GM19395 (cell line): Measurements from ENCODE around the gene IQCF5.
"Not testable (repeated sequence)": the region's sequence is repeated elsewhere in the genome, so short reads cannot be mapped to it uniquely, and the experiment has no call there.

Experiments
- ATAC-seq: cut with Tn5 transposase; IDR thresholded peaks from one replicate; pipeline ENCODE4 v1.9.1; 2021; ENCODE audit warnings: mild to moderate bottlenecking, moderate library complexity; ENCODE audit not compliant: unreplicated experiment

IQCF5 gene

GRCh38 chr3:51875501-51875900, at the start of gene IQCF5:
IQCF5 (minus strand) TSS chr3:51875601; CDS start chr3:51875531, 70 bp downstream.
- ATAC-seq: no peak

GRCh38 chr3:51921081-51921578, 45.7 kb upstream of the IQCF5 start:
- ATAC-seq: no peak

- no peak for ATAC-seq
Observed at GRCh38 chr3:51916418-51916817, 41.0 kb upstream of the IQCF5 start.

DNA sequence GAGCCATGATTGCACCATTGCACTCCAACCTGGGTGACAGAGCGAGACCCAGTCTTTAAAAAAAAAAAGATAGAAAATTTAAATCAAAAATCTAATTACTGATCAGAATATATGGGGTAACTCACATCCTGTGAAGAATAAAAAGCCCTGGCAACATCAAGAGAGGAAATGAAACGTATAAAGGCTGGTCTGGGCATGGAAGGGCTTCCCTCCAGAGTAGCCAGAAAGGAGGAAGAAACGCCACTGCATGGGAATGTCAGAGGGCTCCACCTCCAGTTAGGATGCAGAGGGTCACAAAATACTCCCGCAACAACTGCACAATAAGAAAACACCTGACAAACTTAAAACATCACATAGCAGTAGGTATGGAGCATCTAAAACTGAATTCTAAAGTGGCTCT, 32.6 kb upstream of the IQCF5 start:
- no peak for ATAC-seq

- ATAC-seq: no peak
Observed at GRCh38 chr3:51904034-51904823, 28.8 kb upstream of the IQCF5 start.

GRCh38 chr3:51902361-51902760, 27.0 kb upstream of the IQCF5 start:
- not testable (repeated sequence) for ATAC-seq

- ATAC-seq: not testable (repeated sequence)
Observed at GRCh38 chr3:51900043-51900442, 24.6 kb upstream of the IQCF5 start.

GRCh38 chr3:51897391-51897790, 22.0 kb upstream of the IQCF5 start:
- no peak for ATAC-seq

DNA sequence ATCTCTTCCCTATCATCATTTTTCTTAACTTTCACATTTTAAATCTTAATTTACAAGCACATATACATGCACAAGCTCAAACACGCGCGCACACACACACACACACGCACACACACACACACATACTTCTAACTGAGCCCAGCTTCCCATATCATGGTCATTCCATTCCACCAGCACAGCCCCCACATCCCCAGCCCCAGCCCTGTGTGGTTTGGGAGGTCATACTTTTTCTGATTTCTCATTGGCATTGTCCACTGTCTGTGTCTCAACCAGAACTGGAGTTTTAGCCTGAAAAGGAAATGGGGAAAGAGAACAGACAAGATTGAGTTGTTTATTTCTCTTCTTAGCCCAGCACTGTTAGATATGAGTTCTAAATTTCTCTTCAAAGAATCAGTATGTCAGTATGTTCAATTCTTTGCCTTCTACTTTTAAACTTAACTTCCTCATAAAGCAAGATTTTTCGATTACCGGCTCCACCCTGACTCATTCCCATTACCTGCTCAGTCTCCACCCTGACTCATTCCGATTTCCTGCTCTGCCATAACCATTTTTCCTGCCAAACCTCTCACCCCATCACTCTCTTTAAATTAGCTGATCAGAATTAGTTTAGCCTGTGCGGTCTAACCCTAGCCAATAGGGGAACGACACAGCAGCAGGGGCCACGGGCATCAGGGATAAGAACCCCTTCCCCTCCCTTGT, 21.4 kb upstream of the IQCF5 start:
- ATAC-seq: no peak

DNA sequence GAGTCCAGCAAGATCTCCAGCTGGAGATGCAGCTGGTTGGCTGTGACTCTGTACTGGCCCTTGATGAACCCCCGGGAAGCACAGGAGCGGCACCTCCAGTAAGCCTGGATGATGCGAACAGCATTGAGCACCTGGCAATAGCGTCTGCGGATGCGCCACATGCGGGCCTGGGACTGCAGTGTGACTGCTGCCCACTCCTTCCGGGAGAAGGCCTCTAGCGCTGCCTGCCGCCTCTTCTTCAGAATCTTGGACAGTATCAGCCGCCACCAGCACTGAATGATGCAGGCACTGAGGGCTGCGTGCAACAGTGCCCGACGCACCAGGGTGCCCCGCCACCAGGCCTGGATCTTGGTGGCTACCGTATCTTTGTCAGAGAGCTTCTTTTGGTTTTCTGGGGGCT, 19.5 kb upstream of the IQCF5 start:
- ATAC-seq: no peak

DNA sequence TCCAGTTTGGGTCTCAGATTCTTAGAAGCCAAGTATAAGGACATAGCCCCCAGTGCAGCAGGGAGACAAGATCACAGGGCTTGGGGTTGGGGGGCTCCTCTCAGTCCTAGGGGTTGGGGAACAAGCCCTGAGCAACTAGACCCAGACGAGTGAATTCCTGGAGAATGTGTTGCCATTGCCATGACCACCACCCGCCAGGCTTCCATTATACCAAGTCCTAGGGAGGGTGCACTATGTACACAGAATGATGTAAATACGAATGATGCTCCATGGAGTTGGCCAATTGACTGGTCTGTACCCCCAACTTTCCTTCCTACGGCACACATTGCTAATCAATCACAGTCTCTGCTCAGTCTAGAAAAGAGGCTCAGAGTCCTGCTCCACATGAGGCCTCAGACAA, 19.0 kb upstream of the IQCF5 start:
- ATAC-seq: no peak

- ATAC-seq: no peak
Observed at GRCh38 chr3:51891242-51892039, 16.0 kb upstream of the IQCF5 start.

GRCh38 chr3:51888463-51889105, 13.2 kb upstream of the IQCF5 start:
- ATAC-seq: no peak

DNA sequence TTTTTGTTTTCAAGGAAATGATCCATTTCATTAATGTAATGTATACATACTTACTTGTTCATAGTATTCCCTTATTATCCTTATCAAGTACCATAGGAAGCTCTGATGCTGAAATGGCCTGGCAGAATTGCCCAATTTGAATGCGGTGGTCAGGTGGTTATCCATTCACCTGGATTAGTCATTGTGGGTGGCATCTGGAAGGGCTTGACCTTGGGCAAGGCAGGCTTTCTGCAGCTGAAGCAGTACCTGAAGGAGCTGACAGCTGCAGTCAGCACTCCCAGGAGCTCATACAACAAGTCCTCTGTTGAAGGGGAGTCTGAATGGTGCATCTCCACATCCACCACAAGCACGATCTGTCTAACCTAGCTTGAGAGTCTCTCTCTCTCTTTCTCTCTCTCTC, 12.2 kb upstream of the IQCF5 start:
- ATAC-seq: no peak

GRCh38 chr3:51886447-51886846, 11.0 kb upstream of the IQCF5 start:
- no peak for ATAC-seq

- ATAC-seq: no peak
Observed at GRCh38 chr3:51879937-51880336, 4.5 kb upstream of the IQCF5 start.

DNA sequence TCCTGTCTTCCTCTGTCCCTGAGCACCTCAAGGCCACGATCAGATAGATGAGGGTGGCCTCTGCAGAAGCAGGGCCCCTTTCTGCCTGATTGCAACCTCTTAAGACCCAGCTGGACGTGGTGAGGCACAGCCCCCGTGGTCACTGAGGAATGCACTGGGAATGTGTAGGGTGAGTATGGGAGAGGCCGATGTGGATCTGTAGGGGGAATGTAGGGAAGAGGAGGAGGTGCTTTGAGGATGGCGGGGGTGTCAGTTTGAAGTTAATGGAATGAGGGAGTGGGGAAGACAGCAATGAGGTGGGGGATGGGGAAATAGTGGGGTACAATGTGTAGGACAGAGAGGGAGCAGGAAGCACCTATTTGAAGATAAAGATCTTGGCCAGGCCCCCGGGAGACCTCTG, 785 bp upstream of the IQCF5 start:
- no peak for ATAC-seq

- ATAC-seq: no peak
Observed at GRCh38 chr3:51874889-51875288, 512 bp downstream of the IQCF5 start.

- ATAC-seq: no peak
Observed at GRCh38 chr3:51874411-51874810, 990 bp downstream of the IQCF5 start.

GRCh38 chr3:51873876-51874275, 1.5 kb downstream of the IQCF5 start:
- ATAC-seq: no peak

- ATAC-seq: no peak
Observed at GRCh38 chr3:51873253-51873766, 2.1 kb downstream of the IQCF5 start.
